Upper lobe of right lung (tissue), 1 donor: ENCODE measurements around the gene CPED1. TPM values are rescaled to one million over a fixed set of nuclear protein-coding genes. Genes with fewer than 3 reads are reported as not detected.
"Not testable (repeated sequence)": the region's sequence is repeated elsewhere in the genome, so short reads cannot be mapped to it uniquely, and the experiment has no call there.

Experiments used
- ATAC-seq: fragments of 200-7000 bp; cut with Tn5 transposase; one replicate; pipeline ENCODE4 v1.9.1; 2020; ENCODE audit warnings: mild to moderate bottlenecking, moderate library complexity
- DNase-seq: peaks from one replicate; pipeline ENCODE4 v3.0.0-alpha.2; 2020
- H3K27ac ChIP-seq: fragments of 200-600 bp; one replicate; pipeline ENCODE4 v1.8.0; 2022
- H3K27me3 ChIP-seq: fragments of 200-600 bp; one replicate; pipeline ENCODE4 v1.8.0; 2022; ENCODE audit warnings: mild to moderate bottlenecking
- H3K36me3 ChIP-seq: fragments of 200-600 bp; one replicate; pipeline ENCODE4 v1.8.0; 2022
- H3K4me1 ChIP-seq: fragments of 200-600 bp; one replicate; pipeline ENCODE4 v1.8.0; 2022
- H3K4me3 ChIP-seq: fragments of 200-600 bp; one replicate; pipeline ENCODE4 v1.8.0; 2022; ENCODE audit warnings: mild to moderate bottlenecking
- H3K9me3 ChIP-seq: fragments of 200-600 bp; one replicate; pipeline ENCODE4 v1.8.0; 2022
- CTCF ChIP-seq: fragments of 200-600 bp; IDR thresholded peaks from one replicate; pipeline ENCODE4 v1.8.0; 2022; ENCODE audit warnings: antibody characterized with exemption
- intact Hi-C: fragments of 100-400 bp; cut with DNase I; formaldehyde crosslinking; loops from one replicate; pipeline ENCODE4 v1.11.0; 2022
- total RNA-seq: library from RNA; stranded (reverse); fragmentation: NEBNext Ultra II Directional; extraction: Animal tissue kit (Norgen Biotek cat#: 25700); gene quantifications from one replicate; pipeline ENCODE4 v1.2.1, GENCODE V29; 2021
- donor health status: DM: no; HTN: yes; CAD: no; lungs with severe emphysema.

CPED1 gene
- total RNA-seq, 1 donor from 2014 or later = 39.2 TPM

GRCh38 chr7:120981117-120981516 lies 7.4 kb upstream of the CPED1 start:
- Histone ChIP-seq H3K4me3 (no peak overlapping the region), H3K9me3 (no peaks in the 10 kb centered on the region), H3K27ac (no peak overlapping the region), H3K4me1 (no peaks in the 10 kb centered on the region), H3K36me3 (peaks cover 11% of the 10 kb centered on the region), H3K27me3 (no peaks in the 10 kb centered on the region)
- DNase-seq = no peak
- intact Hi-C loops = no loop called here
- TF ChIP-seq CTCF = no peak
- ATAC-seq = no peak

- Histone ChIP-seq H3K27ac (no peak overlapping the region), H3K27me3 (no peaks in the 10 kb centered on the region), H3K36me3 (peaks cover 2% of the 10 kb centered on the region), H3K4me3 (no peak overlapping the region), H3K4me1 (no peaks in the 10 kb centered on the region), H3K9me3 (no peaks in the 10 kb centered on the region)
- no peak for ATAC-seq
- no peak for DNase-seq
- TF ChIP-seq CTCF = no peak
- intact Hi-C loops = no loop called here
Observed at GRCh38 chr7:120981888-120982615, 6.5 kb upstream of the CPED1 start.

GRCh38 chr7:120983592-120983991 lies 4.9 kb upstream of the CPED1 start:
- intact Hi-C loops, DNase-seq, H3K27me3 ChIP-seq: not testable (repeated sequence)

DNA sequence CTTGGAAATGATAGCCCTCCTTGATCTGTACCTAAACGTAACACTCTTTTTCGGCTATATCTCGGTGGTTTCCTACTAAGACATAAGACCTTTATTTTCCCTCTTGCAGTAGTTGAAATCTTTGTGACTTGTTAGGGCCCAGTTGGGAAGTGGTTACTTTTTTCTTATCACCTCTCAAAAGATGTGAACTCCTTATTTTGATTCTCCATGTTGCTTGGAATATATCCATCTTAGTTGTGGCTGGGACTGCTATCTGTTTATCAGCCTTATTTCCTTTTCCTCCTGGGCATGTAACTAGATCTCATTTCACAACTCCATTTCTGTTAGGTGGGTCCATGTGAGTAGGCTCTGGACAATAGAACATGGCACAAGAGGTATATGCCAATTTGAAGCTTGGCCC lies 4.1 kb upstream of the CPED1 start:
- no peak for TF ChIP-seq CTCF
- H3K4me3 ChIP-seq = no peak overlapping the region
- intact Hi-C loops = no loop called here
- H3K4me1 ChIP-seq = peaks cover 9% of the 10 kb centered on the region
- no peak for ATAC-seq
- no peaks in the 10 kb centered on the region for H3K27me3 ChIP-seq
- no peak for DNase-seq
- H3K27ac ChIP-seq = no peak overlapping the region
- H3K36me3 ChIP-seq = no peaks in the 10 kb centered on the region
- no peaks in the 10 kb centered on the region for H3K9me3 ChIP-seq

More at GRCh38 chr7:120983592-120983991, 4.9 kb upstream of the CPED1 start:
- H3K4me1 ChIP-seq, H3K27ac ChIP-seq, H3K9me3 ChIP-seq, H3K36me3 ChIP-seq, ATAC-seq, H3K4me3 ChIP-seq: not testable (repeated sequence)

DNA sequence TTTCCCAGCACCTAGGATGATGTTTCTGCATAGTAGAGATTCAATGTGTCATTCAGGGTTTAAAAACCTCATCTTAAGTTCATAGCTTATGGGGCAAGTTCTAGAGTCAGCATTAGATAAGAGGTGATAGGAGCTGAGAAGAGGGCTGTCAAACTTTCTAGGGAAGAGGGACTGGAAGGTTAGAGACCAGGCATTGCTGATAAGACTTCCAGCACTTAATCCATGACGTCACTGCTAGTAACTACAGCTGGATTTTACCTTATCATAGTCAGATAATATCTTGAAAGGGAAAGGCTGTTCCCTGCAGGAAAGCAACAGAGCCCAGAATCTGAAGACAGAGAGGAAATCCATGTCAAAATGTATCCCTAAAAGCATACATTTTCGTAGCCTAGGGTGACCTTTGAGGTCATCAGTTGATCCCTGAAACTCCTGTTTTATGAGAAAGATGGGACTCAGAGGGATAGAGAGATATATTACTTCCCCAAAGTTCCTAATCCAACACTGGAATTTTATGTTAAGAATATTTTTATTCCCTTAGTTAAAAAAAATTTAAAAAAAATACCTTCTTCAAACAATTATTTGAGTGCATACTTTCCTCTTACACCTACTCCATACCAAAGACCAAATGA lies 3.3 kb upstream of the CPED1 start:
- ATAC-seq (no peak), DNase-seq (no peak)
- Histone ChIP-seq H3K4me1 (peaks cover 9% of the 10 kb centered on the region), H3K9me3 (no peaks in the 10 kb centered on the region), H3K36me3 (no peaks in the 10 kb centered on the region), H3K27me3 (no peaks in the 10 kb centered on the region), H3K27ac (no peak overlapping the region), H3K4me3 (no peak overlapping the region)
- TF ChIP-seq CTCF = no peak
- intact Hi-C loops = loop anchor here (5.0 kb wide), 1 partner anchor 97 kb away; no protein-coding TSS in a partner anchor

DNA sequence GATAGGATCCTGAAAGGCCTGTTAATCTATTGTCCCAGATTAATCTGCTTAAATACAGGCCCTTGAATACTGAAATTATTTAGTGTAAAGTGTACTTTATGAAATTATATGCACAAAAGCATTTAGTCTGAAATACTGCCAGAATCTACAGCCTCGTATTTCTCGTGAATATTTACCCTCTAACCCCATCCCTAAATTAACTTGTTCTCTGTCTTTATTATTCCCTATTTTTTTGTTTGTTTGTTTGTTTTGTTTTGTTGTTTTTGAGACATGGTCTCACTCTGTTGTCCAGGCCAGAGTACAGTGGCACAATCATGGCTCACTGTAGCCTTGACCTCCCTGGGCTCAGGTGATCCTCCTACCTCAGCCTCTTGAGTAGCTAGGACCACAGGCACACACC lies 2.7 kb upstream of the CPED1 start:
- TF ChIP-seq CTCF = no peak
- no peak for ATAC-seq
- Histone ChIP-seq H3K4me3 (no peak overlapping the region), H3K9me3 (no peaks in the 10 kb centered on the region), H3K27me3 (no peaks in the 10 kb centered on the region), H3K27ac (no peak overlapping the region), H3K4me1 (peaks cover 9% of the 10 kb centered on the region), H3K36me3 (no peaks in the 10 kb centered on the region)
- no peak for DNase-seq
- intact Hi-C loops = loop anchor here (5.0 kb wide), 1 partner anchor 96 kb away; no protein-coding TSS in a partner anchor
